GM21786 (cell line): ENCODE results near the gene TECTB.

ENCODE experiments used
- ATAC-seq: cut with Tn5 transposase; IDR thresholded peaks from one replicate; pipeline ENCODE4 v1.9.1; 2021; ENCODE audit not compliant: unreplicated experiment

Gene TECTB

DNA sequence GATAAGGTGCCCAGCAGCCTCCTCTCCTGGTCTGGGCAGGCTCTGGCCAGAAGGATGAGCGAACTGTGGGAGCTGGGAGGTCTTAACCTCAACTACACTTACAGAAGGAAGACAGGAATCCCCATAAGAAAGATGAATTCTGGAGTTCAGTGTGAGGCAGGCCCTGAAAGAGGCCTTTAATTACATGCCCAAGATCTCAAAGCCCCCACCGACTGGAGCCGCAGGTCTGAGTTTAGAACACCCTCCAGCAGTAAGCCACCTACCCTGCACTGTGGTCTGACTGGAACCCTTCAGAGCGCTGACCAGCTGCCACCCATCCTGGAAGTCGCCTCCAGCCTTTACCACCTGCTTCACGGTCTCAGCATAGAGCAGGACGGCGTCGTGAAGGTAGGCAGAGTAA is 62.5 kb downstream of the TECTB start:
- no peak for ATAC-seq

DNA sequence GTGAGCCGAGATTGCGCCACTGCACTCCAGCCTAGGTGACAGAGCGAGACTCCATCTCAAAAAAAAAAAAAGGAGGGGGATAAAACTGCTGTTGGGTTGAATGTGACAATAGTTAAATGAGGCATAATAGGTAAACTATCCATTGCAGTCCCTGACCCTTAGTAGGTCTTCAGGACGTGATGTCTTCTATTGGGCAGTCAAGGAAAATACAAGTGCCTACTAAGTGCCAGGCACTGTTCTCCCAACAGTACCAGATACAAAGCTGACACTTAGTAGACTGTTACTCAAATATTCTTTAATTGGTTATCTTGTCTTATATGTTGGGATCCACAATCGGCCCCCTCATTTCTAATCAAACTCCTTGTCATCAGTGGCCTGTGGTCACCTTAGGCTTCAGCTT is 63.6 kb downstream of the TECTB start:
- ATAC-seq, result no peak

DNA sequence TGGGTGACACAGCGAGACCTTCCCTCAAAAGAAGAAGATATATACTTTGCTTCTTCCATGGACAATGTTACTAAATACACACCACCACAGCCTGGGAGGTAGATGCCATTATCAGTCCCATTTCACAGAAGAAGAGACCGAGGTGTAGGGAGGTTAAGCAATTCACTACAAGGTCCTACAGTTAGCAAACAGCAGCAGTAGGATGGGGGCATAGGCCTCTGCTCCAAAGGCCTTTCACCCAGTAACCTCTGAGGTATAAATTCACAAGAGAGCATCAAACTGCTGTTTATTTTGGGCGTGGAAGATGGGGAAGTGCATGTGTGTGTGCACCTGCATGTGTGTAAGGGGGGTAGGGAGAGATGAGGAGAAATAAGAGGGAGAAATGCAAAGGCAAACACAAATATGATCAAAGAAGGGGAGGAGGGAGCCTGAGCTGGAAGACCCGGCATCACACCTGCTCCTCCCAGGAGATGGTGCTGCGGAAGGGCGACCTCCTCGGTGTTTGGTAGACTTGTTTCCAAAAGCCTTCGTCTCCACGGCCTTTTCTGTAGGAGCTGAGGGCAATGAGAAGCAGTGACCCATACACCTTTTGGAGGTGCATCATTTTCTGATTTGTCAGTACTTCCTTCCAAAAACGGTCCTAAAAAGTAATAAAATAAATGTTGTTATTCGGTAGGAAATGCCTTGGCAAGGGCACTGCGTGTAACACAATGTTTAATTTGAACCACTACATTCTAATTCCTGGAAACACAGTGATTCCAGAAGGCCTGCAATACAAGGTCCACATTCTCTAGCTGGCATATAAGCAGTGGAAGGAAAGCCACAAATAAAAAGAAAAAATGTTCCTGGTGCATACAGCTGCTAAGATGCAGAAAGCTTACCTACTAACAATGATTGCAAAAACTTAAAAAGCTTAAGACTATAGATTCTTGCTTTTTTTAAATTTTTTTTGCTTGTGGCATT is 64.8 kb downstream of the TECTB start:
- ATAC-seq, result no peak

DNA sequence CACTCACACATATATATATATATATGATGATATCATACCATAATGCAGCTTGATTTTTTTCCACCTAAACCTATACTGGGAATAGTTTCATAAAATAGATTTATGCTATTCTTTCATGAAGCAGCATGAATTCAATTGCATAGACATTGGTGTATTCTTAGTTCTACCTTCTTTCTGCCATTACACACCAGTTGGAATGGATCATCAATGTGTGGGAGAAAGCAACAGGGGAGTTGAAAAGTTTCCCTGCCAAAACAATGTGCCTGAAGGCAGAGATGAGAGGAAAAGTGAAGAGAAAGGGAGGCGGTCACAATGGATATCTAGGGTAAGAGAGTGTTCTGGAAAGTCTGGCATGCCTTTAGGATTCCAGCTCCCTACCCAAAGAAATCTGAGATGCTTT is 65.6 kb downstream of the TECTB start:
- ATAC-seq, result no peak

DNA sequence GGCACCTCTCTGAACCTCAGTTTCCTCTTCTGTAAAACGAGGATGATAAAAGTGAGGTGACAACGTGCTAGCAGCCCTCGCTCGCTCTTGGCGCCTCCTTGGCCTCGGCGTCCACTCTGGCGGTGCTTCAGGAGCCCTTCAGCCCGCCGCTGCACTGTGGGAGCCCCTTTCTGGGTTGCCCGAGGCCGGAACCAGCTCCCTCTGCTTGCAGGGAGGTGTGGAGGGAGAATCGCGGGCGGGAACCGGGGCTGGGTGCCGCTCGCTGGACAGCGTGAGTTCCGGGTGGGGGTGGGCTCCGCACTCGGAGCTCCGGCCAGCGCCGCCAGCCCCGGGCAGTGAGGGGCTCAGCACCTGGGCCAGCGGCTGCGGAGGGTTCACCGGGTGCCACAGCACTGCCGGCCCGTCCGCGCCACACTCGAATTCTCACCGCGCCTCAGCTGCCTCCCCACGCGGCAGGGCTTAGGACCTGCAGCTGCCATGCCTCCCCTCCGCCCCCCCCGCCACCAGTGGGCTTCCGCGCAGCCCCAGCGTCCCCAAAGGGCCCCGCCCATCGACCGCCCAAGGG is 66.4 kb downstream of the TECTB start:
- no peak for ATAC-seq

DNA sequence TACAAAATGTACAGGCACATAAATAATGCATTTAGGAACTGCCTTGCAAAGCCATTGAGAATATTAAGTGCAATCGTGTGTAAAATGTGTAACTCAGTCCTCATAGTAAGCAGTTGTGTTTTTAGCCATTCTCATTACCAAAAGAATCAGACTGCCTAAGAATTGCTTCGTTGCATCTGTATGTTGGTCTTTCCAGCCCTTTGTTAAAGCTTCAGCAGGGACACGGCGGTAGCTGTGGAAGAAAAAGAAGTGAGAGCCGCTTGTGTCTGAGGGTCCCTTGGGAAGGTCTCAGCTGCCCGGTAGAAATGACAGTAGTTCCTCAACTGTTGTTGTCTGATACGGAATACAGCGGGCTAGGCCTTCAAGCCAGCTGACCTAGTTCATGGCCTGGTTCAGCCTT is 67.9 kb downstream of the TECTB start:
- ATAC-seq, result no peak

DNA sequence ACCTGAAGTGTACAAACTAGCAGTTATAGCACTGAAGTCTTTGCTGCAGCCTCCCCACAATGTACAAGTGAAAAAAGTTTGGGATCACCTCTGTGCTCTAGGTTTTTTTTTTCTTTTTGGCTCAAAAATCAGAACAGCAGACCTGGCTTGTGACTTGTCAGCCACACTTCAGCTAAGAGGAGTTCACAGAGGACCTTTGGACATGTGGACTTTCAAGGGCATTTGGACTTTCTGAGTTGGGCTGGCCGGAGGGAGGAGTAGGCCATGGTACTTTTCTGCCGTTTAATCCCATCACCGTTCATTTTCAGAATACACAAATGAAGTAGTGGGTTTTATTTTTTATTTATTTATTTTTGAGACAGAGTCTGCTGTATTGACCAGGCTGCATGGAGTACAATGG is 68.8 kb downstream of the TECTB start:
- no peak for ATAC-seq

DNA sequence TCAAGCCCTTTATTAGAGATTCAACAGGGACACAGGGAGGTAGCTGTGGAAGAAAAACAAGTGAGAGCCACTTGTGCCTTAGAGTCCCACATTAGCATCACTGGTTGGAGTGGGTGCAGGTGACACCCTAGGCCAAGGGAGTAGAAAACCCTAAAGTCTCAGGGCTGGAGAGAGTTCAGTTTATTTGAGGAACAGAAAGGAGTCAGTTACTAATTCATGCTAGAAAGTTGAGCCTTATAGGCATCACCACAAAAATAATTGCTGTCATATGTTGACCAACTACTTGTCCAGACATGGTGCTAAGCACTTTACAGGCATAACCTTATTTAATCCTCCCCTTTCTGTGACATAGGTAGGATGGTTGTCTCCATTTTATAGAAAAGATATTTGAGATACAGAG is 69.8 kb downstream of the TECTB start:
- no peak for ATAC-seq
